Measurements from ENCODE around the gene TCF7L1. TPM values are rescaled to one million over a fixed set of nuclear protein-coding genes. Genes with fewer than 3 reads are reported as not detected.

Gene TCF7L1
- total RNA-seq, 4 donors from 2014 or later: 1.1 to 3.9 (median 2.8) TPM

DNA sequence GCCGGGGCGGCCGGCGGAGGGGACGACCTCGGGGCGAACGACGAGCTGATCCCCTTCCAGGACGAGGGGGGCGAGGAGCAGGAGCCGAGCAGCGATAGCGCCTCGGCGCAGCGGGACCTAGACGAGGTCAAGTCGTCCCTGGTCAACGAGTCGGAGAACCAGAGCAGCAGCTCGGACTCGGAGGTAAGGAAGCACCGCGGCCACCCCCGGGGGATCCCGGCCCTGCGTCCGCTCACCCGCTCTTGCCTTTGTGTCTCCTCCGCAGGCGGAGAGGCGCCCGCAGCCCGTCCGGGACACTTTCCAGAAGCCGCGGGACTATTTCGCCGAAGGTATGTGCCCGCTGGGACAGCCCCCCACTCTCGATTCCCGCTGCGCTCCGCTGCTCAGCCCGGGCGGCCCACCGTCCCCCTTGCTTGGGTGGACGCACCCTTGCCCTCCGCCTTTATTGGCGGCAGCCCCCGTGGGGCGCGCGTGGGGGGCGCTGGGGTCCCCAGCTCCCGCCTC is 611 bp downstream of the TCF7L1 start:
- DNase-seq (peak; percentile 11 to 43), ATAC-seq (peak; percentile 46 to 55)
- intact Hi-C loops (cut with DNase I; ENCODE audit: low total_unique reads) (loop anchor here (1.0 to 5.0 kb wide), 7 partner anchors 43 to 207 kb away; no protein-coding TSS in a partner anchor), in situ Hi-C loops (cut with MboI; ENCODE audit: low sequenced_read_pairs in 4 of 4) (no loop called here)
- H3K36me3 ChIP-seq: no peaks in the 10 kb centered on the region
- H3K27ac ChIP-seq: peak overlapping the region; percentile 74 to 83 (median 76)
- H3K27me3 ChIP-seq: no peaks in the 10 kb centered on the region
- peak overlapping the region; percentile 66 to 94 (median 80) for H3K4me3 ChIP-seq
- H3K4me1 ChIP-seq: peaks cover 16 to 33% of the 10 kb centered on the region in 2 donors
- no peaks in the 10 kb centered on the region for H3K9me3 ChIP-seq
- TF ChIP-seq CTCF (IDR thresholded peaks at IDR 0.05 in 4 of 5, conservative IDR thresholded peaks at IDR 0.05 in 1 of 5): no peak
- TF ChIP-seq POLR2A (IDR thresholded peaks at IDR 0.05): no peak

GRCh38 chr2:85134255-85134895 is 1.2 kb downstream of the TCF7L1 start:
- Histone ChIP-seq H3K4me3 (peak overlapping the region; percentile 66 to 94 (median 80)), H3K27ac (peak overlapping the region; percentile 74 to 83 (median 76)), H3K27me3 (no peaks in the 10 kb centered on the region), H3K9me3 (no peaks in the 10 kb centered on the region), H3K36me3 (no peaks in the 10 kb centered on the region), H3K4me1 (peaks cover 16 to 33% of the 10 kb centered on the region in 2 donors)
- TF ChIP-seq POLR2A (IDR thresholded peaks at IDR 0.05) (no peak), CTCF (IDR thresholded peaks at IDR 0.05 in 4 of 5, conservative IDR thresholded peaks at IDR 0.05 in 1 of 5) (no peak)
- in situ Hi-C loops (cut with MboI; ENCODE audit: low sequenced_read_pairs in 4 of 4) (no loop called here), intact Hi-C loops (cut with DNase I; ENCODE audit: low total_unique reads) (loop anchor here (5.0 kb wide), 3 partner anchors 43 to 207 kb away; no protein-coding TSS in a partner anchor)
- ATAC-seq (no peak), DNase-seq (peak in 1 of 2 donors; percentile 18)

- Histone ChIP-seq H3K9me3 (no peaks in the 10 kb centered on the region), H3K4me3 (peak overlapping the region; percentile 66 to 94 (median 80)), H3K36me3 (no peaks in the 10 kb centered on the region), H3K4me1 (peaks cover 16 to 33% of the 10 kb centered on the region in 2 donors), H3K27me3 (no peaks in the 10 kb centered on the region), H3K27ac (peak overlapping the region in 3 of 4 donors; percentile 75 to 83 (median 77))
- DNase-seq (no peak), ATAC-seq (no peak)
- TF ChIP-seq POLR2A (IDR thresholded peaks at IDR 0.05) (no peak), CTCF (IDR thresholded peaks at IDR 0.05 in 4 of 5, conservative IDR thresholded peaks at IDR 0.05 in 1 of 5) (no peak)
- in situ Hi-C loops (cut with MboI; ENCODE audit: low sequenced_read_pairs in 4 of 4) (loop anchor here in 1 of 4 donors (5.0 kb wide), 1 partner anchor 147 kb away; no protein-coding TSS in a partner anchor), intact Hi-C loops (cut with DNase I; ENCODE audit: low total_unique reads) (loop anchor here (5.0 kb wide), 3 partner anchors 42 to 208 kb away; no protein-coding TSS in a partner anchor)
Observed at GRCh38 chr2:85134896-85135659, 1.9 kb downstream of the TCF7L1 start.

DNA sequence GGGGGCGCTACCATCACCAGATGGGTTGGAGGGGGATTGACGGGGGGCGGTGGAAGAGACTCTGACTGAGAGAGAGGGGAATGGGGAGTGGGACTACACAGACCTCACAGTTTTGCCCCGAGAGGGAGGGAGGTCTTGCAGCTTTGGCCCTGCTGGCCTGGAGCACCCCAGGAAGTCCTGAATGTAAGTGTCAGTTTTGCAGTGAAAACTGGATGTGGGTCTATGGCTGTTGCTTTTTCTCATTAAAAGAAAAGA is 2.4 kb downstream of the TCF7L1 start:
- in situ Hi-C loops (cut with MboI; ENCODE audit: low sequenced_read_pairs in 4 of 4): loop anchor here in 1 of 4 donors (5.0 kb wide), 1 partner anchor 147 kb away; no protein-coding TSS in a partner anchor
- ATAC-seq (no peak), DNase-seq (no peak)
- intact Hi-C loops (cut with DNase I; ENCODE audit: low total_unique reads): no loop called here
- Histone ChIP-seq H3K36me3 (no peaks in the 10 kb centered on the region), H3K4me3 (no peak overlapping the region), H3K27me3 (no peaks in the 10 kb centered on the region), H3K9me3 (no peaks in the 10 kb centered on the region), H3K4me1 (peaks cover 16 to 33% of the 10 kb centered on the region in 2 donors), H3K27ac (peak overlapping the region in 1 of 4 donors; percentile 83)
- no peak for TF ChIP-seq POLR2A (IDR thresholded peaks at IDR 0.05)
- no peak for TF ChIP-seq CTCF (IDR thresholded peaks at IDR 0.05 in 4 of 5, conservative IDR thresholded peaks at IDR 0.05 in 1 of 5)
